PC-9 (cell line): ENCODE data around the gene APOA4. TPM values are rescaled to one million over a fixed set of nuclear protein-coding genes. Genes with fewer than 3 reads are reported as not detected.

Experiments used
- BruUV-seq: library from RNA; stranded (reverse); fragments of 400-500 nt; replicated peaks from 2 replicates; lab custom pipeline; 2021; lab: Mats Ljungman, UMichigan
- CTCF ChIA-PET: fragments of 300-600 bp; sonication (Branson Sonifier 250); formaldehyde crosslinking; loops from one replicate; lab custom pipeline; 2022; ENCODE audit warnings: antibody characterized with exemption; lab: Charles Lee
- POLR2A ChIA-PET: fragments of 300-600 bp; sonication (Branson Sonifier 250); formaldehyde crosslinking; loops from one replicate; lab custom pipeline; 2022; ENCODE audit warnings: antibody characterized with exemption; ENCODE audit not compliant: unreplicated experiment; lab: Charles Lee
- DNase-seq, 2 experiments: peaks; one replicate each; pipeline versions ENCODE4 v3.0.0 to v3.0.0-alpha.2; 2015 to 2022; ENCODE audit warnings: mixed read lengths in 1 of 2
- H2AFZ ChIP-seq: fragments of 200-600 bp; sonication (generic); 2 replicates; pipeline ENCODE4 v1.8.1; 2017; ENCODE audit warnings: antibody characterized with exemption
- H3F3A ChIP-seq: fragments of 200-600 bp; sonication (generic); 2 replicates; pipeline ENCODE4 v1.8.1; 2017; ENCODE audit warnings: antibody characterized with exemption, mild to moderate bottlenecking, low read depth; ENCODE audit not compliant: insufficient read depth
- H3K27ac ChIP-seq: fragments of 200-600 bp; sonication (generic); 2 replicates; pipeline ENCODE4 v1.6.1; 2016; ENCODE audit warnings: mixed run types
- H3K27me3 ChIP-seq: fragments of 200-600 bp; sonication (generic); 2 replicates; pipeline ENCODE4 v1.6.1; 2016; ENCODE audit warnings: low read depth, mixed run types; ENCODE audit not compliant: insufficient read depth
- H3K36me3 ChIP-seq: fragments of 200-600 bp; sonication (generic); 2 replicates; pipeline ENCODE4 v1.6.1; 2016; ENCODE audit warnings: low read depth, mixed run types
- H3K4me1 ChIP-seq: fragments of 200-600 bp; sonication (generic); replicated peaks from 2 replicates; pipeline ENCODE4 v1.6.1; 2016; ENCODE audit warnings: mixed run types; ENCODE audit not compliant: insufficient read depth
- H3K4me2 ChIP-seq: fragments of 200-600 bp; sonication (generic); 2 replicates; pipeline ENCODE4 v1.6.1; 2017; ENCODE audit warnings: mixed run types
- H3K4me3 ChIP-seq: fragments of 200-600 bp; sonication (generic); 2 replicates; pipeline ENCODE4 v1.6.1; 2016; ENCODE audit warnings: mixed run types
- H3K79me2 ChIP-seq: fragments of 200-600 bp; sonication (generic); 2 replicates; pipeline ENCODE4 v1.6.1; 2017; ENCODE audit warnings: low read depth, mixed run types
- H3K9me2 ChIP-seq: fragments of 200-600 bp; sonication (generic); 2 replicates; pipeline ENCODE4 v1.8.1; 2017; ENCODE audit warnings: mild to moderate bottlenecking; ENCODE audit not compliant: insufficient read depth
- H3K9me3 ChIP-seq: fragments of 200-600 bp; sonication (generic); 2 replicates; pipeline ENCODE4 v1.8.1; 2016; ENCODE audit warnings: low read depth; ENCODE audit not compliant: insufficient read depth
- H4K20me1 ChIP-seq: fragments of 200-600 bp; sonication (generic); 2 replicates; pipeline ENCODE4 v1.8.1; 2017; ENCODE audit not compliant: insufficient read depth
- CTCF ChIP-seq: fragments of 200-600 bp; sonication (generic); conservative IDR thresholded peaks from 2 replicates; pipeline ENCODE4 v1.6.1; 2017; ENCODE audit warnings: mixed run types, antibody characterized with exemption, mild to moderate bottlenecking, moderate library complexity
- EZH2 ChIP-seq: fragments of 200-600 bp; sonication (generic); IDR thresholded peaks from 2 replicates; pipeline ENCODE4 v1.8.0; 2017; ENCODE audit warnings: antibody characterized with exemption, low read depth
- intact Hi-C: fragments of 100-400 bp; cut with micrococcal nuclease; formaldehyde crosslinking; loops from one replicate; pipeline ENCODE4 v1.10.0; 2022; ENCODE audit not compliant: unreplicated experiment
- total RNA-seq: library from RNA; stranded (reverse); gene quantifications from 2 replicates; pipeline ENCODE4 v1.2.3, GENCODE V29; 2021

Gene APOA4
- total RNA-seq, 1 experiment from 2014 or later = not detected

DNA sequence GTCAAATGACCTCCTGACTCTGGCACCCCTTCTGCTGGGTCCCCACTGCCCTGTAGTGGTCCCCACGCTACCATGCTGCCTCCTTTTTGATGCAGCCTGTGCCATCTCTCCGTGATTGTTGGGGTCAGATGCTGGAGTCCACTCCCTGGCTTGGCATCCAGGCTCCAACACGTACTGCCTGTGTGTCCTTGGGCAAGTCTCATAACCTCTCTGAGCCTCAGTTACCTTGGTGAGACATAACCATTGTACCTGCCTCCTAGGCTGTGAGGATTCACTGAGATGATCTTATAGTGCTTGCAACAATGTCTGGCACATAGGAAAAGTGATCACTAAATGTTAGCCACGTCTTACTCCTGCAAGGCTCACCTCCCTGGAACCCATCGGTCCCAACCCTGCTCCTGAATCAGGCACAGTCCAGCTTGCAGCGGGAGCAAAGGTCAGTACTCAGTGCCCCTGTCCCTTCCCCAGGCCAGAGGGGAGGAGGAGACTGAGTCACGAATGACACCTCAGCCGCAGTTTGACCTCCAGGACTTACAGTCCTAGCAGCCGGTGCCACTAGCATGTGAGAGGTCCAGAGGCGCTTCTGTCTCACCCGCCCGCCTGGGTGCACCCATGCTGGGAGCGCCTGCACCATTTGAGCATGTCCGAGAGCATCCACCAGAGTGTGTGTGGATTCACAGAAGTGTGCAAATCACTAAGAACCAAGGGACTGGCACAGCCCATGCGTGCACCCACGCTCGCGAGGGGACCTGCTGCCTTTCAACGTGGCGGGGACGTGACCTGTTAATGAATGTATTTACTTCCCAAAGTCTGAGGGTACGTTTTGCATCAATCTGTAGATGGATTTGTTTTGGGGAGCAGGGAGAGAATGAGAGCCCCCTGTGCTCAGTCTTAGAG lies 3.0 kb upstream of the APOA4 start:
- Histone ChIP-seq H3K4me2 (no peak overlapping the region), H2AFZ (no peak overlapping the region)

GRCh38 chr11:116825434-116825833 lies 2.3 kb upstream of the APOA4 start:
- H3K36me3 ChIP-seq = no peaks in the 10 kb centered on the region
- no peak for TF ChIP-seq EZH2
- no peak for TF ChIP-seq CTCF
- no peaks in the 10 kb centered on the region for H3F3A ChIP-seq
- no peaks in the 10 kb centered on the region for H4K20me1 ChIP-seq
- no peak overlapping the region for H3K4me2 ChIP-seq
- no peaks in the 10 kb centered on the region for H3K79me2 ChIP-seq
- no peaks in the 10 kb centered on the region for H3K9me3 ChIP-seq
- H3K27me3 ChIP-seq = no peaks in the 10 kb centered on the region
- no peak overlapping the region for H3K4me3 ChIP-seq
- H3K27ac ChIP-seq = no peak overlapping the region
- intact Hi-C loops = no loop called here
- no peak for DNase-seq
- no peaks in the 10 kb centered on the region for H3K4me1 ChIP-seq
- ChIA-PET POLR2A (no interaction called here), CTCF (no interaction called here)
- H3K9me2 ChIP-seq = no peaks in the 10 kb centered on the region
- BruUV-seq = no TSS peak
- H2AFZ ChIP-seq = no peak overlapping the region

More for the DNA sequence above, 3.0 kb upstream of the APOA4 start:
- Histone ChIP-seq H3K4me1 (no peaks in the 10 kb centered on the region), H3K27ac (no peak overlapping the region), H3K9me2 (no peaks in the 10 kb centered on the region), H3K36me3 (no peaks in the 10 kb centered on the region), H3K9me3 (no peaks in the 10 kb centered on the region), H3K4me3 (no peak overlapping the region), H4K20me1 (no peaks in the 10 kb centered on the region), H3K27me3 (no peaks in the 10 kb centered on the region), H3K79me2 (no peaks in the 10 kb centered on the region), H3F3A (no peaks in the 10 kb centered on the region)
- BruUV-seq = no TSS peak
- TF ChIP-seq EZH2 (no peak), CTCF (no peak)
- intact Hi-C loops = no loop called here
- no peak for DNase-seq
- ChIA-PET CTCF (no interaction called here), POLR2A (no interaction called here)

DNA sequence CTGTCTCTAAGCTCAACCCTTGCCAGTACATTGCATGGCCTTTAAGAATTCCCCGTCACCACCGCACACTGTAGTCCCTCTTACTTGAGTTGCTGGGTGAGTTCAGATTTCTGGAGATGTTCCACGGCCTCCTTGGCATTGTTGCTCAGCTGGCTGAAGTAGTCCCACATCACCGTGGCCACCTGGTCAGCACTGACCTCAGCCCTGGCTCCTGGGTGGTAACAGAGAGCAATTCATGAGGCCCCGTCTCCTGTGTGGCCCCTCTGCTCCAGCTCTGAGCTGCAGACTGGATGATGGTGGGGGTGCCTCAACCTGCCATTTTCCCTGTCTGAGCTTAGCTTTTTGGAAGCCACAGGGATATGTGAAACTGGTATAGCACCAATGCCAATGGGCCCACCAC lies 529 bp downstream of the APOA4 start:
- CTCF ChIA-PET = no interaction called here

More for the DNA sequence above, 529 bp downstream of the APOA4 start:
- POLR2A ChIA-PET = no interaction called here
- Histone ChIP-seq H3K4me1 (no peaks in the 10 kb centered on the region), H3F3A (0 out of 2 replicates have a peak, but pooled peaks cover 2% of the 10 kb centered on the region), H3K4me3 (no peak overlapping the region), H4K20me1 (no peaks in the 10 kb centered on the region), H3K27me3 (no peaks in the 10 kb centered on the region), H3K9me3 (no peaks in the 10 kb centered on the region), H3K9me2 (no peaks in the 10 kb centered on the region), H3K4me2 (no peak overlapping the region), H2AFZ (no peak overlapping the region), H3K27ac (no peak overlapping the region), H3K36me3 (no peaks in the 10 kb centered on the region), H3K79me2 (no peaks in the 10 kb centered on the region)
- no peak for DNase-seq
- intact Hi-C loops = no loop called here
- no peak for TF ChIP-seq EZH2
- no peak for TF ChIP-seq CTCF
- BruUV-seq = no TSS peak
